Ovary (tissue), 9 donors: Measurements from ENCODE around the gene TMEM179B. TPM values are rescaled to one million over a fixed set of nuclear protein-coding genes. Genes with fewer than 3 reads are reported as not detected.

Source experiments
- DNase-seq, 5 donors: peaks; one replicate each; pipeline ENCODE4 v3.0.0-alpha.2; 2019 to 2020
- H3K27ac ChIP-seq, 2 donors: fragments of 200-600 bp; one replicate each; pipeline versions ENCODE4 v1.5.1 to v1.8.0; 2019 to 2022
- H3K27me3 ChIP-seq: fragments of 200-600 bp; one replicate; pipeline ENCODE4 v1.8.0; 2022
- H3K36me3 ChIP-seq: fragments of 200-600 bp; sonication (generic); one replicate; pipeline ENCODE4 v1.5.1; 2019
- H3K4me1 ChIP-seq: one replicate; pipeline ENCODE4 v1.8.1; 2013; ENCODE audit warnings: mild to moderate bottlenecking, moderate library complexity; ENCODE audit not compliant: insufficient read depth
- H3K4me3 ChIP-seq: fragments of 200-600 bp; sonication (generic); one replicate; pipeline ENCODE4 v1.5.1; 2017
- H3K9me3 ChIP-seq, 2 donors: fragments of 200-600 bp in 1 of 2; sonication (generic) in 1 of 2; one replicate each; pipeline versions ENCODE4 v1.5.1 to v1.8.1; 2013 to 2019; ENCODE audit warnings: mild to moderate bottlenecking in 1 of 2, moderate library complexity in 1 of 2
- EP300 ChIP-seq: sonication (generic); formaldehyde crosslinking; IDR thresholded peaks from one replicate; pipeline ENCODE4 v1.6.1; 2017; ENCODE audit warnings: antibody characterized with exemption
- POLR2A ChIP-seq: fragments of 450-650 bp; IDR thresholded peaks from one replicate; pipeline ENCODE4 v1.6.1; 2017; ENCODE audit warnings: antibody characterized with exemption, mild to moderate bottlenecking, moderate library complexity
- WGBS, 3 donors: extraction: QIAGEN DNeasy Blood & Tissue Kit in 1 of 3; methylation state at CpG; one replicate each; pipeline versions ENCODE4 v1.1.5 to v1.1.7; 2013 to 2017; 5-methylcytosine and 5-hydroxymethylcytosine counted together
- intact Hi-C, 4 donors: fragments of 100-400 bp; cut with DNase I; formaldehyde crosslinking; loops; one replicate each; pipeline versions ENCODE4 v1.11.0 to v1.15.1; 2022 to 2023
- polyA plus RNA-seq, 2 donors: library from polyadenylated mRNA; stranded (reverse); fragments of 200-250 nt in 1 of 2; fragments of 350-450 nt in 1 of 2; fragmentation: Illumina TruSeq in 1 of 2; extraction: RNeasy Lipid Tissue Mini Kit (QIAGEN cat#74804) in 1 of 2; gene quantifications; one replicate each; pipeline ENCODE4 v1.2.3, GENCODE V29; 2013 to 2014
- total RNA-seq, 7 donors: library from RNA; depleted of rRNA in 2 of 7; stranded (reverse); fragments of >200 nt in 2 of 7; fragmentation: NEBNext Ultra II Directional in 3 of 7; extraction: Animal tissue kit (Norgen Biotek cat#: 25700) in 3 of 7; gene quantifications; one replicate each; pipeline versions ENCODE4 v1.1.0 to v1.2.4, GENCODE V29; 2016 to 2023
- TF ChIP-seq, protein P1 (sequence below), 3 donors: fragments of 450-650 bp in 2 of 3; fragments of 200-600 bp in 1 of 3; IDR thresholded peaks; one replicate each; pipeline versions ENCODE4 v1.5.1 to v1.8.0; 2016 to 2022; ENCODE audit warnings: antibody characterized with exemption in 3 of 3, mild to moderate bottlenecking in 1 of 3
- donor health status: DM: no; HTN: no; CAD: no; lungs with moderate emphysema.
- donor health status: DM: no; HTN: no; CAD: no.
- donor health status: Bipolar disorder and iron deficiency.
- donor health status: DM: yes; HTN: yes; CAD: no.
- donor health status: DM: no; HTN: no; CAD: no.
- donor health status: DM: yes; HTN: yes; CAD: no.

The TMEM179B gene
- total and polyA plus RNA-seq, 9 donors: 32.7 to 101 (median 37.9) TPM

GRCh38 chr11:62752994-62753735 is 34.0 kb upstream of the TMEM179B start:
- intact Hi-C loops: no loop called here
- WGBS, 3 donors: 78 to 85% (median 79%) methylated on average over 15 of the region's 15 CpGs
- Histone ChIP-seq H3K27me3 (no peaks in the 10 kb centered on the region), H3K9me3 (no peaks in the 10 kb centered on the region), H3K4me1 (peaks cover 7% of the 10 kb centered on the region), H3K4me3 (peak overlapping the region; percentile 87), H3K36me3 (no peaks in the 10 kb centered on the region), H3K27ac (peak overlapping the region in 1 of 2 donors; percentile 84)
- TF ChIP-seq, protein P1, sequence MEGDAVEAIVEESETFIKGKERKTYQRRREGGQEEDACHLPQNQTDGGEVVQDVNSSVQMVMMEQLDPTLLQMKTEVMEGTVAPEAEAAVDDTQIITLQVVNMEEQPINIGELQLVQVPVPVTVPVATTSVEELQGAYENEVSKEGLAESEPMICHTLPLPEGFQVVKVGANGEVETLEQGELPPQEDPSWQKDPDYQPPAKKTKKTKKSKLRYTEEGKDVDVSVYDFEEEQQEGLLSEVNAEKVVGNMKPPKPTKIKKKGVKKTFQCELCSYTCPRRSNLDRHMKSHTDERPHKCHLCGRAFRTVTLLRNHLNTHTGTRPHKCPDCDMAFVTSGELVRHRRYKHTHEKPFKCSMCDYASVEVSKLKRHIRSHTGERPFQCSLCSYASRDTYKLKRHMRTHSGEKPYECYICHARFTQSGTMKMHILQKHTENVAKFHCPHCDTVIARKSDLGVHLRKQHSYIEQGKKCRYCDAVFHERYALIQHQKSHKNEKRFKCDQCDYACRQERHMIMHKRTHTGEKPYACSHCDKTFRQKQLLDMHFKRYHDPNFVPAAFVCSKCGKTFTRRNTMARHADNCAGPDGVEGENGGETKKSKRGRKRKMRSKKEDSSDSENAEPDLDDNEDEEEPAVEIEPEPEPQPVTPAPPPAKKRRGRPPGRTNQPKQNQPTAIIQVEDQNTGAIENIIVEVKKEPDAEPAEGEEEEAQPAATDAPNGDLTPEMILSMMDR (IDR thresholded peaks at IDR 0.05): no peak
- TF ChIP-seq POLR2A (no peak), EP300 (no peak)
- peak in 1 of 5 donors; percentile 40 for DNase-seq

DNA sequence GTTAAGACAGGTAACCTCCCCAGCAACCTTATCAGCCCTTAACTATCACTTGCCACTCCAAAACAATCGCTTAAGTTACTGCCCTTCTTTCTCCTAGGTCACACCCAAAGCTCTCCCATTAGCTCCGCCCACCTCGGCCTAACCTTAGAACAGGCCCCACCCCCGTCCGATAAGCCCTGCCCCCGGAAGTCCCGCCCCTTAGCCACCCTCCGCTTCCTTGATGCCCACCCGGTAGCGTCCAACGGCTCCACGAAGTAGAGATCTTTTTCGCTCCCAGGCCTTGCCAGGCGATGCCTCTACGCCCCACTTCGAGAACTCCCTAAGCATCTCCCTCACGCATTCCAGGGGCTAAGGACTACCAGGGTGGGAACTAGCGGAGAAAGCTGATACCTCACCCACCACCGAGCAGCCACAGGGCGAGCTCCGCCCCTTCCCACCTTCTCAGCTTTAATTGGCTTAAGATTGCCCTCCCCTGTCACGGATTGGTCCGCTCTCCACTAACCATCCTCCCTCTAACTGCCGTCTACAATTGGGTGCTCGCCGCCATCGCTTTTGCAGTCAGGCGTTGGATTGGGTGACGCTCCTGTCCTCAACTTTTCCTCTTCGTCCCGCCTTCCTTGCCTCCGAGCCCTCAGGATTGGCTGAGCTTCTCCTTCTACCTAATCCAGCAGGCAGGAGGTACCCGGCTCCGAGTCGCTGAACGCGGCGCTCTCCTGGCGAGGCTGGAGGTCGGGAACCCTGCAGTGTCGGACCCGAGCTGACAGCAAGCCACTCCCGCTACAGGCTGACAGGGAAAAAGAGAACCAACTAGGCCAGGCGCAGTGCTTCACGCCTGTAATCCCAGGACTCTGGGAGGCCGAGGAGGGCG is 33.2 kb upstream of the TMEM179B start, which contains the start of gene ZBTB3:
TSS of gene ZBTB3 (minus strand) at position 425 of the 868 bp plus-strand sequence. CDS start 496 bp downstream, outside the sequence.
- Histone ChIP-seq H3K36me3 (no peaks in the 10 kb centered on the region), H3K4me3 (peak within 1 kb of the TSS; percentile 87), H3K27me3 (no peaks in the 10 kb centered on the region), H3K27ac (peak within 1 kb of the TSS; percentile 42 to 84), H3K4me1 (peaks cover 7% of the 10 kb centered on the region), H3K9me3 (no peaks in the 10 kb centered on the region)
- peak; percentile 94 to 98 (median 96) for DNase-seq
- 0 to 1% (median 0%) methylated on average over 47 of the region's 47 CpGs for WGBS, 3 donors
- TF ChIP-seq, protein P1 (IDR thresholded peaks at IDR 0.05): peak in 1 of 3 donors; percentile 24
- peak; percentile 81 for TF ChIP-seq POLR2A
- TF ChIP-seq EP300: peak; percentile 63
- intact Hi-C loops: no loop called here

DNA sequence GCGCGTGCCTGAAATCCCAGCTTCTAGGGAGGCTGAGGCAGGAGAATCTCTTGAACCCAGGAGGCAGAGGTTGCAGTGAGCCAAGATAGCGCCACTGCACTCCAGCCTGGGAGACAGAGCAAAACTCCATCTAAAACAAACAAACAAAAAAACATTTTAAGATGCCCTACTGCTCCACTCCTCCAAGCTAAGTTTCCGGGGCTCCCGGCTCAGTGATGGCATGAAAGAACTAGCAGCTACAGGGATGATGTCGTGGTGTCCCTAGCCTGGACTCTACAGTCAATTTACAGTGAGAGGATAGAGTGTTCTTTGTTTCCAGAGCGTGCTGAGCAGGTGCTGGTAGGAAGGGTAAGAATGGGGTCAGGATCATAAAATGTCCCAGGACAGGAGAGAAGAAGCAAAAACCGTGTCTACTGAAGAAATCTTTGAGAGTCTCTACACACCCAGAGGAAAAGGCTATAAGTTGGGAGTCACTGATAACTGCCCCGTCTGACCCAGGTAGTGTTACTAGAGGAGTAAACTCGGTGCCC is 32.1 kb upstream of the TMEM179B start:
- no peak for DNase-seq
- WGBS, 3 donors: 72 to 78% (median 75%) methylated on average over 10 of the region's 10 CpGs
- TF ChIP-seq EP300 (no peak), POLR2A (no peak)
- TF ChIP-seq, protein P1 (IDR thresholded peaks at IDR 0.05): no peak
- peaks cover 7% of the 10 kb centered on the region for H3K4me1 ChIP-seq
- H3K27me3 ChIP-seq: no peaks in the 10 kb centered on the region
- H3K9me3 ChIP-seq: no peaks in the 10 kb centered on the region
- intact Hi-C loops: no loop called here
- H3K4me3 ChIP-seq: no peak overlapping the region
- H3K36me3 ChIP-seq: no peaks in the 10 kb centered on the region
- no peak overlapping the region for H3K27ac ChIP-seq
